ENCODE results near the gene MEF2D. TPM values are rescaled to one million over a fixed set of nuclear protein-coding genes. Genes with fewer than 3 reads are reported as not detected.
A peak's percentile ranks its signal among the peaks of the same experiment; 100 is the strongest.

The MEF2D gene
- total RNA-seq, 2 experiments from 2014 or later, result 35.9 to 39.7 TPM

GRCh38 chr1:156484480-156485058 is 16.0 kb downstream of the MEF2D start:
- POLR2A ChIA-PET, result interaction anchor here (0.9 to 1.9 kb wide), 5 partner anchors 9 to 21 kb away, joined by 3 to 8 read pairs (median 3); partner anchors contain the start of gene MEF2D

GRCh38 chr1:156483397-156483796 is 17.2 kb downstream of the MEF2D start:
- Mint-ChIP-seq H3K4me3 (no peak overlapping the region), H3K27me3 (no peaks in the 10 kb centered on the region), H3K4me1 (ENCODE audit: low read depth) (peaks cover 72% of the 10 kb centered on the region), H3K36me3 (peaks cover 38% of the 10 kb centered on the region), H3K27ac (peak overlapping the region; percentile 9), H3K9me3 (no peaks in the 10 kb centered on the region)
- intact Hi-C loops (cut with micrococcal nuclease), result no loop called here
- ChIA-PET POLR2A (interaction anchor here (1.1 to 1.9 kb wide), 3 partner anchors 16 to 23 kb away, joined by 3 to 8 read pairs (median 5); partner anchors contain the start of gene MEF2D), CTCF (interaction anchor here (1.5 to 5.8 kb wide), 3 partner anchors 17 to 98 kb away, joined by 5 to 180 read pairs (median 13); partner anchors contain the start of gene MEF2D)
- no peak for DNase-seq

More at GRCh38 chr1:156484480-156485058, 16.0 kb downstream of the MEF2D start:
- Mint-ChIP-seq H3K9me3 (no peaks in the 10 kb centered on the region), H3K36me3 (peaks cover 30% of the 10 kb centered on the region), H3K4me3 (no peak overlapping the region), H3K27me3 (no peaks in the 10 kb centered on the region), H3K4me1 (ENCODE audit: low read depth) (peaks cover 81% of the 10 kb centered on the region), H3K27ac (peak overlapping the region; percentile 9)
- intact Hi-C loops (cut with micrococcal nuclease), result no loop called here
- no peak for DNase-seq
- CTCF ChIA-PET, result interaction anchor here (3.2 to 5.8 kb wide), 2 partner anchors 15 to 99 kb away, joined by 13 to 180 read pairs; partner anchors contain the start of gene MEF2D

GRCh38 chr1:156482276-156482675 is 18.3 kb downstream of the MEF2D start:
- POLR2A ChIA-PET, result interaction anchor here (1.0 kb wide), 1 partner anchor 17 kb away, joined by 3 read pairs; no protein-coding TSS in a partner anchor
- Mint-ChIP-seq H3K36me3 (peaks cover 40% of the 10 kb centered on the region), H3K4me1 (ENCODE audit: low read depth) (peaks cover 68% of the 10 kb centered on the region), H3K4me3 (no peak overlapping the region), H3K27me3 (no peaks in the 10 kb centered on the region), H3K9me3 (no peaks in the 10 kb centered on the region), H3K27ac (peak overlapping the region; percentile 79)
- CTCF ChIA-PET, result interaction anchor here (0.8 to 5.8 kb wide), 6 partner anchors 9 to 90 kb away, joined by 3 to 180 read pairs (median 10); partner anchors contain the start of genes IQGAP3 and MEF2D
- intact Hi-C loops (cut with micrococcal nuclease), result no loop called here
- DNase-seq, result no peak

GRCh38 chr1:156481527-156481926 is 19.0 kb downstream of the MEF2D start:
- Mint-ChIP-seq H3K27me3 (no peaks in the 10 kb centered on the region), H3K4me3 (peak overlapping the region; percentile 1), H3K27ac (peak overlapping the region; percentile 79), H3K36me3 (peaks cover 44% of the 10 kb centered on the region), H3K9me3 (no peaks in the 10 kb centered on the region), H3K4me1 (ENCODE audit: low read depth) (peaks cover 68% of the 10 kb centered on the region)
- intact Hi-C loops (cut with micrococcal nuclease), result loop anchor here (2.0 kb wide), 1 partner anchor 25 kb away; no protein-coding TSS in a partner anchor
- DNase-seq, result peak; percentile 71
- ChIA-PET POLR2A (interaction anchor here (1.0 to 3.1 kb wide), 2 partner anchors 17 to 19 kb away, joined by 3 to 23 read pairs; partner anchors contain the start of gene MEF2D), CTCF (interaction anchor here (1.0 to 5.8 kb wide), 22 partner anchors 9 to 160 kb away, joined by 3 to 180 read pairs (median 11); partner anchors contain the start of genes BCAN, IQGAP3, MEF2D and TTC24)

GRCh38 chr1:156480411-156481192 is 20.0 kb downstream of the MEF2D start:
- Mint-ChIP-seq H3K27me3 (no peaks in the 10 kb centered on the region), H3K36me3 (peaks cover 51% of the 10 kb centered on the region), H3K4me1 (ENCODE audit: low read depth) (peaks cover 66% of the 10 kb centered on the region), H3K4me3 (peak overlapping the region; percentile 39), H3K9me3 (no peaks in the 10 kb centered on the region), H3K27ac (peak overlapping the region; percentile 79)
- POLR2A ChIA-PET, result interaction anchor here (0.5 to 3.1 kb wide), 3 partner anchors 20 to 121 kb away, joined by 4 to 23 read pairs (median 6); partner anchors contain the start of genes GPATCH4 and MEF2D
- DNase-seq, result peak; percentile 83
- intact Hi-C loops (cut with micrococcal nuclease), result loop anchor here (1.0 to 2.0 kb wide), 4 partner anchors 8 to 128 kb away; no protein-coding TSS in a partner anchor
- CTCF ChIA-PET, result interaction anchor here (0.6 to 5.8 kb wide), 43 partner anchors 10 to 308 kb away, joined by 3 to 180 read pairs (median 4); partner anchors contain the start of genes BCAN, MEF2D, NAXE and TTC24

GRCh38 chr1:156480016-156480370 is 20.6 kb downstream of the MEF2D start:
- no peak overlapping the region for H3K4me3 Mint-ChIP-seq
- H3K27ac Mint-ChIP-seq, result peak overlapping the region; percentile 79
- intact Hi-C loops (cut with micrococcal nuclease), result loop anchor here (1.0 to 2.0 kb wide), 4 partner anchors 8 to 128 kb away; no protein-coding TSS in a partner anchor
- peaks cover 56% of the 10 kb centered on the region for H3K36me3 Mint-ChIP-seq
- peaks cover 63% of the 10 kb centered on the region for H3K4me1 Mint-ChIP-seq (ENCODE audit: low read depth)
- no peak for DNase-seq
- no peaks in the 10 kb centered on the region for H3K9me3 Mint-ChIP-seq
- ChIA-PET CTCF (interaction anchor here (0.6 to 5.8 kb wide), 38 partner anchors 10 to 307 kb away, joined by 3 to 180 read pairs (median 4); partner anchors contain the start of genes MEF2D, NAXE and TTC24), POLR2A (interaction anchor here (1.1 to 3.1 kb wide), 2 partner anchors 21 to 25 kb away, joined by 4 to 23 read pairs; partner anchors contain the start of gene MEF2D)
- H3K27me3 Mint-ChIP-seq, result no peaks in the 10 kb centered on the region

GRCh38 chr1:156479093-156480015 is 21.2 kb downstream of the MEF2D start:
- Mint-ChIP-seq H3K4me3 (no peak overlapping the region), H3K27ac (no peak overlapping the region), H3K9me3 (no peaks in the 10 kb centered on the region), H3K27me3 (no peaks in the 10 kb centered on the region), H3K36me3 (peaks cover 60% of the 10 kb centered on the region), H3K4me1 (ENCODE audit: low read depth) (peaks cover 61% of the 10 kb centered on the region)
- POLR2A ChIA-PET, result interaction anchor here (1.4 to 3.1 kb wide), 2 partner anchors 9 to 21 kb away, joined by 3 to 23 read pairs; partner anchors contain the start of gene MEF2D
- CTCF ChIA-PET, result interaction anchor here (0.8 to 5.8 kb wide), 5 partner anchors 12 to 112 kb away, joined by 3 to 180 read pairs (median 11); partner anchors contain the start of genes MEF2D and NAXE
- no peak for DNase-seq
- intact Hi-C loops (cut with micrococcal nuclease), result loop anchor here (1.0 to 2.0 kb wide), 4 partner anchors 9 to 129 kb away; no protein-coding TSS in a partner anchor

GRCh38 chr1:156478250-156478627 is 22.3 kb downstream of the MEF2D start:
- intact Hi-C loops (cut with micrococcal nuclease), result no loop called here
- Mint-ChIP-seq H3K4me1 (ENCODE audit: low read depth) (peaks cover 52% of the 10 kb centered on the region), H3K9me3 (no peaks in the 10 kb centered on the region), H3K36me3 (peaks cover 70% of the 10 kb centered on the region), H3K4me3 (no peak overlapping the region), H3K27me3 (no peaks in the 10 kb centered on the region), H3K27ac (no peak overlapping the region)
- no peak for DNase-seq
- POLR2A ChIA-PET, result interaction anchor here (1.1 to 2.6 kb wide), 3 partner anchors 10 to 22 kb away, joined by 3 to 8 read pairs (median 4); partner anchors contain the start of gene MEF2D
- CTCF ChIA-PET, result interaction anchor here (1.1 to 1.6 kb wide), 2 partner anchors 10 to 32 kb away, joined by 3 read pairs; no protein-coding TSS in a partner anchor

GRCh38 chr1:156477526-156478249 is 22.9 kb downstream of the MEF2D start:
- intact Hi-C loops (cut with micrococcal nuclease), result no loop called here
- ChIA-PET CTCF (interaction anchor here (1.1 to 1.7 kb wide), 4 partner anchors 8 to 32 kb away, joined by 3 to 4 read pairs (median 4); no protein-coding TSS in a partner anchor), POLR2A (interaction anchor here (1.0 to 2.6 kb wide), 4 partner anchors 11 to 32 kb away, joined by 3 to 8 read pairs (median 4); partner anchors contain the start of gene MEF2D)
- Mint-ChIP-seq H3K27ac (peak overlapping the region; percentile 58), H3K36me3 (peaks cover 72% of the 10 kb centered on the region), H3K4me3 (no peak overlapping the region), H3K27me3 (no peaks in the 10 kb centered on the region), H3K4me1 (ENCODE audit: low read depth) (peaks cover 48% of the 10 kb centered on the region), H3K9me3 (no peaks in the 10 kb centered on the region)
- no peak for DNase-seq

All from activated CD4-positive, alpha-beta memory T cell treated with anti-CD3 and anti-CD28 coated beads for 36 hours (primary cell).